Activated naive CD4-positive, alpha-beta T cell treated with anti-CD3 and anti-CD28 coated beads, Interleukin-2, amount 50 U/mL, for 16 hours (primary cell): Measurements from ENCODE around the gene TNRC6B.

Experiments
- DNase-seq: peaks from one replicate; pipeline ENCODE4 v3.0.0-alpha.2; 2020

The TNRC6B gene

DNA sequence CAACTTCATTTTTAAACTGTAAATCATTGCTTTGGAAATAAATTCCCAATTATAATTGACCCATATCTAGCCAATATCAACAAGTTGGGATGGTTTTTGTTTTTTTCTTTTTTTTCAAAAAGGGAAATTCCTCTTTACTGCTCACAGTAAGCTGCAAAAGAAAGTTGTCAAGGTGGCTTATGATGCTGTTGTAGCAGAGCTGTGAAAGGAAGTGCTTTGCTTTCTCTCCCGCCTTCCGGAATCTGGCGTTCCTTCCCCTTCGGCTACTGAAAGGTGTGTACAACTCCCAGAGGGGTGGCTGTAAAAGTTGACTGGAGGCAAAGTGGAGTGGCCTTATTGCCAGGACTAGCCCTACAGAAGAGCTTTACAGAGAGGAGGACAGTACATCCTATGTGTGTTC lies 152.4 kb downstream of the TNRC6B start:
- DNase-seq = no peak

DNA sequence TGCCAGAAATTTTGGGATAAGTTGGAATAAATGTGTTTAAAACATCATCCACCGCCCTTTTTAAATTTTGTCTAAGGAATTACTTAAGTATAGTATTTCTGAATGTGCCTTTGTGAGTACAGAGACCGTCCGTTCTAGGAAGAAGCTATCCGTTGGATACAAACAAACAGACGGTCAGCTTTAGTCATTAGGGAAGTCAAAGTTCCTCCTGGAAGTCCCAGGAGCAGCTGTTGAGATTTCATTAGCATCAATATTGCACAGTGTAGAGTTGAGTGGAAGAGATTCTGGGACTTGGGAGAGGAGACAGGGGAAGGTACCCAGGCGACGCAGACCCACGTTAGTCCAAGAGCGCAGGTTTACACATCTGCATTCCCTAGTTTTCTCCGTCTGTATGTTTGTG lies 152.9 kb downstream of the TNRC6B start:
- DNase-seq = no peak

DNA sequence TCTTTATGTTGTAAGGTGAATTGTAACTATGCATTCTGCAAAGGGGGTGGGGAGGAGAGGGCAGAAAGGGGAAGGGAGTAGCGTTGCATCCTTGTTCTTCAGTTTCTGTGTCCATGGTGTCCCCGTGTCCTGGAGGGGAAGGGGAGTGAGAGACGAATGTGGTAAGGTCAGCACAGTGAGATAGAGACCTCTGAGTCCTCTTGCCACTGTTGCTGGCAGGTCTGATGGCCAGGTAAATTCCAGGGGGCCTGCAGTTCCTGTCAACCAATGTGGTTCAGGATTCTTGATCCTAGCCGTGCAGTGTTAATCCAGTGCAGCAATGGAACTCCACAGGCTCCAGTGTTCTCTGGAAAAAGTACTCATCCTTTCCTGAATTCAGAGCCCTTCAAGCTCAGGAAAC lies 154.0 kb downstream of the TNRC6B start:
- DNase-seq = no peak

DNA sequence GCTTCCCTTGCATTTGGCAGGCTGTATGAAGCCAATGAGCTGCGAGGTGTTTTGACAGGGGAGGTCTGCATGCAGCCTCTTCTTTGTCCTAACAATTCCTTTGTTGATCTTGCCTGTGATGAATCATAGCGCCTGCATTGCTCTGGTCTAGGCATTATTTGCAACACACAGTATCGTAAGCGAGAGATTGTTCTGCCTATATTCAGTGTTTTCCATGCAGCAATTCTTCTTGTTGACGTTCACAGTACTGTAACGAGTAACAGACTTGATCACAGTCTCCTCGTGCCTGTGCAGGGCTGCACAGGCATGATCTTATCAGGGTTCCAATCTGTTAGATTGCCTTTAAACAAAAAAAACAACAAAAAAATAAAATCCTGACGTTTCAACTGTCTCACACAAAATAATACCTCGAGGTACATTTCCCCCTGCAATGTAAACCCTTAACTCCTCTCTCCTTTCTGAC lies 154.6 kb downstream of the TNRC6B start:
- no peak for DNase-seq

DNA sequence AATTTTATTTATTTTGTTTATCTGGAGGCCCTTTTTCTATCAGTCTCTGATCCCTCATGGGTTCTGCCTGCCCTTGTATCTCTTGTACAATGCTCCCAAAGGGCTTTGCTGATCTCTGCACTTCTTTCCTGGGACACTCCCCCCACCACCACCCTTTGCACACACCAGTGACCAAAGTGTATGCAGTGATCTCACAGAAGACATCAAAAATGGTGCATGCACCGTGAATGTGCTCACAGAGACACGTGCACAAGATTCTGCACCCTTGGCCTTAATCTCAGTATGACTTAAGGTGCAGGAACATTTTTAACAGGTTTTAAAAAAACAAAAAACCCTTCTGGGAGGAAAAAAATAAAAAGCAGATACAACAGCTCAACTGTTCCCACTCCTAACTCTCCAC lies 156.3 kb downstream of the TNRC6B start:
- DNase-seq = no peak

DNA sequence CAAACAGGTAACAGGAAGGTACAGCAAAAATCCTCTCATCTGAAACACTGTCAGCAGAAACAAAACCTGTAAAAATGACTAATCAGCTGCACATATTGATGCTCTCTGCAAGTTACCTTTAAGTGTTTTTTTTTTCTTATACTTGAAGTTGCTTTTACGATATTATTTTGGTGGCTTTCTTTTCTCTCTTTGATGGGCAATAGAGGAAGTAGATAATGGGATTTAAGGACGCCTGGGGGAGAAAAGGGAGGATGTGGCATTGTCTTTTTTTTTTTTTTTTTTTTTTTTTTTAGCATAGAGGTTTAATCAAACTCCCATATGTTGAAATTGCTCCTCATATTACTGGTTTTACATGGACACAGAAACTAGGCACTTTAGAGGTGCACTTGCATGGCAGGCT lies 157.2 kb downstream of the TNRC6B start:
- no peak for DNase-seq

DNA sequence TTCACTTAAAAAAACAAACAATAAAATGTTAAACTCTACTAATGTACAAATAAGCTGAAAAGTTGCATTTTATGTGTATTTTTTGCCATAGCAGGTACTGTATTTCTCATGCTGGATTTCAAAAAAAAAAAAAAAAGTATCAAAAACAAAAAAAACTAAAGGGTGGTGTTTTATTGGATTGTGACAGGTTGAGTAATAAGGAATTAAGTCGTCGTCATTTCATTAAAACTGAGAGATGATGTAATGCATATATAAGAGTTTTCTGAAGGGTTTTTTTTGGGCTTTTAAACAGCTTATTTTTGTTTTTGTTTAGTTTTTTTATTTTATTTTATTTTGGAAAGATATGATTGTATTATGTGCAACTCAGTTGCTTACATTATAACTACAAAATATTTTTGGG lies 157.6 kb downstream of the TNRC6B start:
- DNase-seq = no peak

DNA sequence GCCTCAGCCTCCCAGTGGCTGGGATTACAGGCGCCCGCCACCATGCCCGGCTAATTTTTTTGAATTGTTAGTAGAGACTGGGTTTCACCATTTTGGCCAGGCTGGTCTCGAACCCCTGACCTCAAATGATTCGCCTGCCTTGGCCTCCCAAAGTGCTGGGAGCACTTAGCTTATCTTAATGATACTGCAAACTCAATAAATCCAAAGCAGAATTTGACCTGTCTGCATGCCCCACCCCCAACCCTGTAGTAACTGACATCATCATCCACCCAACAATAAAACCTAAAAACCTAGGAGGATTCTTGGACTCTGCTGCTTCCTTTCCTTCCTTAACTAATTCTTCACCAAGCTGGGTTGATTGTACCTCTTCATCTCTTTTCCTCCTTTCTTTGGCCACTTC lies 162.3 kb downstream of the TNRC6B start:
- no peak for DNase-seq

DNA sequence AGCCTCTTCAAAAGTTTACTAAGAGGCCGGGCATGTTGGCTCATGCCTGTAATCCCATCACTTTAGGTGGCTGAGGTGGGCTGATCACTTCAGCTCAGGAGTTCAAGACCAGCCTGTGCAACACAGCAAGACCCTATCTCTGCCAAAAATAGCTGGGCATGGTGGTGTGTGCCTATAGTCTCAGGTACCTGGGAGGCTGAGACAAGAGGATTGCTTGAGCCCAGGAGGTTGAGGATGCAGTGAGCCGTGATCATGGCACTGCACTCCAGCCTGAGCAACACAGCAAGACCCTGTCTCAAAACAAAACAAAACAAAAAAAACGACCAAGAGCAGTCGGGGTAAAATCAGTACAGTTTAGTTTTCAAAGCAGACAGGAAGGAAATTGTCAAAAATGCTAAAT lies 163.9 kb downstream of the TNRC6B start:
- no peak for DNase-seq

DNA sequence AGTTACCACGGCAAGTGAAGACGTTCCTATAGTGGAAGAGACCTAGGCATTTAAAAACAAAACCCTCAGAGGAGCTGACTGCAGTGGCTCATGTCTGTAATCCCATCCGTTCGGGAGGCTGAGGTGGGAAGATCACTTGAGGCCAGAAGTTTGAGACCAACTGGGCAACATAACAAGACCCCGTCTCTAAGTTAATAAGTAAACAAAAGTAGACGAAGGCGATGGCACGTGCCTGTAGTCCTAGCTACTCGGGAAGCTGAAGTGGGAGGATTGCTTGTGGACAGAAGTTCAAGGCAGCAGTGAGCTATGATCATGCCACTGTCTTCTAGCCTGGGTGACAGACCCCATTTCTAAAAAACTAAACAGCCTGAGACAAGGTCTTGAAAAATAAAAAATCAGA lies 164.8 kb downstream of the TNRC6B start:
- DNase-seq = no peak

DNA sequence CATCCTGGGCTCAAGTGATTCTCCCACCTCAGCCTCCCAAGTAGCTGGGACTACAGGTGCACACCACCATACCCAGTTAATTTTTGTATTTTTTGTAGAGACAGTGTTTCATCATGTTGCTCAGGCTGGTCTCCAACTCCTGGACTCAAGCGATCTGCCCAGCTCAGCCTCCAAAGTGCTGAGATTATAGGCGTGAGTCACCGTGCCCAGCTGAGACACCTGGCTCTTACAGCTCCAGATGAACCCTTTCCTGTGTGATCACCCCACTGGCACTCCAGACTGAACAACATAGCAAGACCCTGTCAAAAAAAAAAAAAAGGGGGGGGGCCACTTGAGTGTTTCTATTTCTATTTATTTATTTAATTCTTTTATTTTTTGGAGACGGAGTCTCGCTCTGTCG lies 167.5 kb downstream of the TNRC6B start:
- peak; percentile 24 for DNase-seq

DNA sequence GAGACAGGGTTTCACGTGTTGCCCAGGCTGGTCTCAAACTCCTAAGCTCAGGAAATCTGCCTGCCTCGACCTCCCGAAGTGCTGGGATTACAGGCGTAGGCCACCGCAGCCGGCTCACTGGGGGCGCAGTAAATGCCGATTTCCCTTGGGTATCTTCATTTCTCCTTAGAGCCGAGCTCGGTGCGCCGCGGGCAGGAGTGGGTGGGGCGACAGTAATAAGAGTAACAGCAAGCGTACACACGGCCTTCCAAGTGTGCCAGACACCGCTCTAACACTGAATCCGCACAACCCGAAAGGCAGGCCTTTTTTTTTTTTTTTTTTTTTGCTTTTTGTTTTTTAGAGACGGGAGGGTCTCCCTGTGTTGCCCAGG lies 168.1 kb downstream of the TNRC6B start:
- peak; percentile 73 for DNase-seq

DNA sequence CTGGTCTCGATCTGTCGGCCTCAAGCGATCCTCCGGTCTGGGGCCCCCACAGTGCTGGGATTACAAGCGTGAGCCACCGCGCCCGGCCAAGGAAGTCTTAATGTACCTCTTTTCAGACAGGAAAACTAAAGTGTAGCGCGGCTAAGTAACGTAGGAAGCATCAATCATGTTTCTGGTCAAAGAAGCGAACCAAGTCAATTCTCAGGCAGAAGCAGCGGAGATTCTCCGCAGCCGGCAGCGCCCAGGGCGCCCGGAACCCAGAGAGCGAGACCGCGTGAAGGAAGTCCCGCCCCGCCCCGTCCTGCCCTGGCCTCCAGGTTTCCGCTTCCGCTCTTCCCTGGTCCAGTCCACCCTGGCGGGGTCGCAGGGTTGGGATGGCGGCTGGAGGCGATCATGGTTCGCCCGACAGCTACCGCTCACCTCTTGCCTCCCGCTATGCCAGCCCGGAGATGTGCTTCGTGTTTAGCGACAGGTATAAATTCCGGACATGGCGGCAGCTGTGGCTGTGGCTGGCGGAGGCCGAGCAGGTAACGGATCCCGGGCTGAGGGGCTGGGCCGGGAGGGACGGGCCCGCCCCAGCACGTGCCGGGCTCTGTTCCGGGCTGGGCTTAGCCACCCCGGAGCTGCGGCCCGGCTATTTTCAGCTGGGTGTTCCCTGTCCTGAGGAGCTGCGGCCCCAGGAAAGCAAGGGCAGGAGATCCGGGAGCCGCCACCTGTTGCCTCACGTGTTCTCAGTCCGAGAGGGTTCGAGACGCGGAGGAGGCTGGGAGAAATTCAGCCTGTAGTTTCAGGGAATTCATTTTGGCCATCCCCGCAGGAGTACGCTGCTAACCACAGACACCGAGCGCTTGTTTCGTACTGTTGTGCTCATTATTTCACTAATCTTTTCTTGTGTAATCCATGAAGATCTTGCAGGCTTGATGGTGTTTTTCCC lies 168.7 kb downstream of the TNRC6B start, which contains the start of gene ADSL:
Gene ADSL (plus strand): TSS at position 316 of the 934 bp plus-strand sequence. CDS start 59 bp downstream, at position 375.
- DNase-seq = peak; percentile 88

DNA sequence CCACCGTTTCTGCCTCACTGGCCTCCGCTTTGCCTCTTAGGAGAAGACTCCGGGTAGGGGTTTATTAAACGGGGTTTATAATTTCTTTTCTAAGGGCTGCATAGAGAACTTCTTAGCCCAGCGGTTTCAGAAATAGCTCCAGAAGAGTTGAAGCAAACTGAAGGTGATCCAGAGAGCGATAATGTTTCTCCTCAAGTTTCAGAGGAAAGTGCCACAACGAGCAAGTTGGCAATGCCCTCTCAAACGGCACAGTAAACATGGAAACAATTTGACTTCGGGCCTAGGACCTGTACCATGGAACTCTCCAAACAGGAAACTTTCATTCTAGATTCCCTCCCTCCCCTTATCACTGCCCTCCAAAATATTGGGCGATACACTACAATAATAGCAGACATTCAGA lies 169.6 kb downstream of the TNRC6B start:
- no peak for DNase-seq

DNA sequence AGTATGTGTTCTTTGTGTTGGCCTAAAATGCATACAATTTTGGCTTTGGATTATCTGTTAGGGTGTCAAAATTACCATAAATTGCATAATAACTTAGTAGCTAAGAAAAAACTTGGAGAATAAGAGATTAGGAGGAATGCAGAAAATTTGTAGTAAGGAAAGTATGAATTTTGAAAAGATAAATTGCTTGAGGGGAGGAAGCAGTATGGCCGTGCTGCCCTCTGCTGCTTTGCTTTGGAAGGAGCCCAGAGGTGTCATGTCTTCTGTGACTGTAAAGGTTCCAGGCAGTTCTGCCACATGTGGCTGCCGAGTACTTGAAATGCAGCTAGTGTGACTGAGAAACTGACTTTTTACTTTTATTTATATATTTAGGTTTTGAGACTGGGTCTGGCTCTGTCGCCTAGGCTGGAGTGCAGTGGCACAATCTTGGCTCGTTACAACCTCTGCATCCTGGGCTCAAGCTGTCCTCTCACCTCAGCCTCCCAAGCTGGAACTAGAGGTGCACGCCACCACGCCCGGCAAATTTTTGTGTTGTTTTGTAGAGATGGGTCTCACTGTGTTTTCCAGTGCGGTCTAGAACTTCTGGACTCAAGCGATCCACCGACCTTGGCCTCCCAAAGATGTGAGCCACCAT lies 170.4 kb downstream of the TNRC6B start:
- peak; percentile 70 for DNase-seq

DNA sequence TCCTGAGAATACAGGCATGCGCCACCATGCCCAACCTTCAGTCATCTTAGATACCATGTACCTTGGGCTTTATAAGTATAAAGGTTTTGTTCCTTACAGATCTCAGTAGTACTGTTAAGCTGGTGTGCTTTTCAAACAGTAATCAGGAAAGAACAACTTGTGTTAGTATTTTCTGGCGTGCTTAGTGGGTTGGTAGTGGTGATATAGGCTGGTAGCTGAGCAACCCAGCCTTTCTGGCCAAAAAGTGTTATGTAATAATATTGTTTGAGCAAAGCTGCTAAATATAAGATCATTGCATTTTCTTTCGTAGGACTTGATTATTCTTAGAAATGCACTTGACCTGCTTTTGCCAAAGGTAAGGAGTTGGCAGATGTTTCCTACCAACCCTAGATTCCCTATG lies 175.0 kb downstream of the TNRC6B start:
- no peak for DNase-seq

DNA sequence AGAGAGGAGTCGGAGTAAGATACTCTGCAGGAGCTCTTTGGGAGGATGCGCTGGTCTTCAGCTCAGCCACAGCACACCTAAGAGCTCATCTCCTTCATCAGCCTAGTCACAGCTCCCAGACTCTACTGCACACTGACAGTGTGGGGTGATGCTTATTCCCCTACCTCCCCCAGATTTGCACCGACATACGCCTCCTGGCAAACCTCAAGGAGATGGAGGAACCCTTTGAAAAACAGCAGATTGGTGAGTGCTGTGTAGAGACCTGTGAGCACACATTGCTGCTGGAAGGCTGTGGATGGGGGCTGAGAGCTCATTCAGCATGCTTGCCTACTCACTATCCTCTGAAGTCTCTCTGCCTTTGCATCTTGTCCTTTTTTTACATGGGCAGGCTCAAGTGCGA lies 183.4 kb downstream of the TNRC6B start:
- no peak for DNase-seq

DNA sequence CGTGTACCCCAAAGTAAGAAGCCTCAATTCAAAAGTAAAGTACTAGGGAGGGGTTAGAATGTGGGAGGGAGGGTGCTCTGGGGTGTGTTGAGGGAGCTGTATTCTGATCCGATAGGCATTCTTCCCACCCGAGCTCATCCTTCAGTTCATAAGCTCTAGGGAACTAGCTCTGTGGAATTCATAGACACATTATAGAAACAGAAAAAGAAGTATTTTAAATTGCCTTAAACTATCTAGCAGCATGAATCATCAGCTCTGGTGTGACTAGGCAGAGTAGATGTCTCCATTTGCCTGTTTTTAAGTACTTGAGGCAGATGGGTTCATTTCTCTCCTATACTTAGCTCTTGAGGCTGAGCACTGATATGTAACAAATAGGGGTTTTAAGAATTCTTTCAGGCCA lies 185.3 kb downstream of the TNRC6B start:
- DNase-seq = no peak

DNA sequence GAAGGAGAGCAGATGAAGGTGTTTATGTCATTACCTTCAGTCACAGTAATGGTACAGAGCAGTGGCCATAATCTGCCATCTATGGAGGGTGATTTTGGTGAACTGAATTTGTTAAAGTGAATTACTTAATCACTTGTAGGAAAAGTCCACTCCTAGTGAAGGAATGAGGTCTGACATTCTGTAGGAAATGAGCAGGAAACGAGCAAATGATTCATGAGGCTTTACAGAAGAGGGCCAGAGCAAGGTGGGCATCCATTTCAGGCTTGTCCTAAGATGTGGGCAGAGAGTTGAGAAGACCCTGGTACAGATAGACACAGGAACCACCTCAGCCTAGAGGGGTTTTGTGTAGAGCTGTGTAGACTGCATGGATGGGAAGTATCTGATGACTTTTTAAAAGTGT lies 186.7 kb downstream of the TNRC6B start:
- no peak for DNase-seq

DNA sequence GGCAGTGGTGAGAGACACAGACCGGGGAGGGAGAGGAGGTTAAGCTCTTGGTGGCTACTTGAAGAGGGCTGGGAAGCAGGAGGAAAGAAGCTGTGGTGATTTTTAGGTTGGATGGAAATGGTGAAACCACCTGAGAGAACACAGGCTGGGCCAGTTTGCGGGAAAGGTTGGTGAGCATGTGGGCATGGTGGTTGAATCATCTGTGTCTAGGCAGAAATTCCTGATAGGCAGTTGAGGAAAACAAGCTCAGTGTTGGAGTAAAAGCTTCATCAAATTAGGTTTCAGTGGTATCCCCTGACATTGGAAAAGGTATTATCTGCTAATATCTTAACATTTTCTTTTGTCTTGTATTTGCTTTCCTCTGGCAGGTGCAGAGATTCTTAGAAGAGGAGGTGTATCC lies 188.3 kb downstream of the TNRC6B start:
- no peak for DNase-seq

DNA sequence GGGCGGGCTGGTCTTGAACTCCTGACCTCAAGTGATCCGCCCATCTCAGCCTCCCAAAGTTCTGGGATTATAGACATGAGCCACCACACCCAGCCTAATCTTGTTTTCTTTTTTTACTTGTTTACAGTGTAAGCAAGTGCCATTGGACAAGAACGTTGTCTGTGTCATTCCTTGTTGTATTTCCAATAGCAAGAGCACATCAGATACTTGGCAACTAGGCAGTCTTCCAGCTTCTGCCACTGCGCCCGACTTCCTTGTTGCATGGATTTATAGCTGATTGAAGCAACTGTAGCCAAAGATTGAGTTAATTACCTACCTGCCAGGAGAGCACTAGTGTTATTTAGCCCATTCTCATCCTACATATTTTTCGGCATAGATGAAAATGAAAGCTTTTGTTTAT lies 189.6 kb downstream of the TNRC6B start:
- DNase-seq = no peak

DNA sequence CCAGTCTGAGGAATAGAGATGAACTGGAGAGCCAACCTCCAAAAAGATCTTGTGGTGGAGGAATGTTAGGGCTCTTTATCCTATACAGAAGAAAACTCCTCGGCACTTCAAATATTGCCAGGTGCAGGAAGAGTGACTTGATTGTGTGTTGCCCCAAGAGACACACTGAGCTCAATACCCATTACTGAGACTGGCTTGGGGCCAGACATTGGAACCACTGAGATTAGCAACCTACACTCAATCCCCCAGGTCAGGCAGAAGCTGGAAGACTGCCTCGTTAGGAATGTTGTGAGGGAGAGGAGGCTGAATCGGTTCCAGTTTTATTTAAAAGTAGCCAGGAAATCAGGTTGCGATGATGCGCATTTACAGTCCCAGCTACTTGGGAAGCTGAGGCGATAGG lies 190.3 kb downstream of the TNRC6B start:
- no peak for DNase-seq

DNA sequence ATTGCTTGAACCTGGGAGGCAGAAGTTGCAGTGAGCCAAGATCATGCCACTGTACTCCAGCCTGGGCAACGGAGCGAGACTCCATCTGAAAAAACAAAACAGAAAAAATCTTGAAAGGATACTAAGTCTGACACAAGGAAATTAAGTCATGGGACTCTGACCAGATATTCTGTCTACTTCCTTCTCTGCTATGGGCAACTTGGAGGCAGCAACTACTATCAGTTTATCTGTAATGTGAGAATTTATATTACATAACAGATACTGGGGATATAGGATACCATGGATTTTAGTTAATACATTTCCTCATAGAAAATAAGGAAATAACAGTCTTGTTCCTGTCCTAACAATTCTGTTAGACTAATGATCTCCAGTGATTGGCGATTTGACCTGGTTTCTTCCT lies 191.1 kb downstream of the TNRC6B start:
- DNase-seq = no peak

DNA sequence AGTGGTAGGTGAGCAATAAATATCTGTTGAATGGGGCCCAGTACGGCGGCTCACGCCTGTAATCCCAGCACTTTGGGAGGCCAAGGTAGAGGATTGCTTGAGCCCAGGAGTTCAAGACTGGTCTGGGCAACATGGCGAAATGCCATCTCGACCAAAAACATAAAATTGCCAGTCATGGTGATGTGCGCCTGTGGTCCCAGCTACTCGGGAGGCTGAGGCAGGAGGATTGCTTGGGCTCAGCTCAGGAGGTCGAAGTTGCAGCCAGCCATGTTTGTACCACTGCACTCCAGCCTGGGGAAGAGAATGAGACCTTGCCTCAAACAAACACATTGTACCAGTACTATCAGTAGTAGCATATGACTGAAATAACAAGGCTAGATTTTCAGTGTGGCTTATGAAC lies 196.8 kb downstream of the TNRC6B start:
- no peak for DNase-seq
